HG03064 (cell line): ENCODE data around the gene PIK3C2A.
"Not testable (repeated sequence)": the region's sequence is repeated elsewhere in the genome, so short reads cannot be mapped to it uniquely, and the experiment has no call there.

ENCODE experiments used
- ATAC-seq: cut with Tn5 transposase; IDR thresholded peaks from one replicate; pipeline ENCODE4 v1.9.1; 2021; ENCODE audit warnings: low read depth; ENCODE audit not compliant: unreplicated experiment

PIK3C2A gene

GRCh38 chr11:17207317-17208256 lies at the start of gene PIK3C2A:
PIK3C2A (minus strand) TSS chr11:17207986; CDS start chr11:17169741, 38,245 bp downstream.
- peak; percentile 97 for ATAC-seq

- no peak for ATAC-seq
These were observed 49.4 kb upstream of the PIK3C2A start for GRCh38 chr11:17257196-17257595.

- no peak for ATAC-seq
These were observed 48.7 kb upstream of the PIK3C2A start for GRCh38 chr11:17256512-17256911.

- no peak for ATAC-seq
These were observed 44.9 kb upstream of the PIK3C2A start for GRCh38 chr11:17252704-17253103.

- no peak for ATAC-seq
These were observed 43.0 kb upstream of the PIK3C2A start for GRCh38 chr11:17250561-17251350.

GRCh38 chr11:17244046-17244445 lies 36.3 kb upstream of the PIK3C2A start:
- ATAC-seq = peak; percentile 95

GRCh38 chr11:17242954-17243353 lies 35.2 kb upstream of the PIK3C2A start:
- not testable (repeated sequence) for ATAC-seq

GRCh38 chr11:17240780-17241179 lies 33.0 kb upstream of the PIK3C2A start:
- no peak for ATAC-seq

- not testable (repeated sequence) for ATAC-seq
These were observed 32.1 kb upstream of the PIK3C2A start for GRCh38 chr11:17239927-17240326.

GRCh38 chr11:17238377-17238776 lies 30.6 kb upstream of the PIK3C2A start:
- ATAC-seq = no peak

GRCh38 chr11:17233101-17233500 lies 25.3 kb upstream of the PIK3C2A start:
- no peak for ATAC-seq

- ATAC-seq = peak; percentile 75
These were observed 23.4 kb upstream of the PIK3C2A start for GRCh38 chr11:17230867-17231851.

GRCh38 chr11:17229481-17230152 lies 21.8 kb upstream of the PIK3C2A start:
- ATAC-seq = no peak

- not testable (repeated sequence) for ATAC-seq
These were observed 20.6 kb upstream of the PIK3C2A start for GRCh38 chr11:17228186-17228925.

- ATAC-seq = no peak
These were observed 16.9 kb upstream of the PIK3C2A start for GRCh38 chr11:17224727-17225126.

GRCh38 chr11:17221968-17222367 lies 14.2 kb upstream of the PIK3C2A start:
- ATAC-seq = no peak

- ATAC-seq = no peak
These were observed 11.2 kb upstream of the PIK3C2A start for GRCh38 chr11:17219016-17219415.

- no peak for ATAC-seq
These were observed 10.6 kb upstream of the PIK3C2A start for GRCh38 chr11:17218403-17218802.

- no peak for ATAC-seq
These were observed 9.6 kb upstream of the PIK3C2A start for GRCh38 chr11:17217401-17217800.
